Measurements from ENCODE around the gene ATP1A2.

ATP1A2 gene

GRCh38 chr1:160082926-160083325, 32.6 kb upstream of the ATP1A2 start:
- peaks cover 3% of the 10 kb centered on the region for H3K4me1 ChIP-seq (ENCODE audit: low read length)
- H3K4me2 ChIP-seq (ENCODE audit: low read length), result no peak overlapping the region
- H3K79me2 ChIP-seq (ENCODE audit: low read length), result no peaks in the 10 kb centered on the region
- H3K9me3 ChIP-seq (ENCODE audit: insufficient read depth, low read length), result no peaks in the 10 kb centered on the region
- no peak overlapping the region for H2AFZ ChIP-seq (ENCODE audit: low read depth, low read length)
- no peaks in the 10 kb centered on the region for H4K20me1 ChIP-seq (ENCODE audit: insufficient read depth, low read length)
- no peaks in the 10 kb centered on the region for H3K36me3 ChIP-seq (replicated peaks; ENCODE audit: low read depth, low read length)
- H3K4me3 ChIP-seq (ENCODE audit: low read length), result no peak overlapping the region
- no peak overlapping the region for H3K27ac ChIP-seq (ENCODE audit: low read length)
- TF ChIP-seq EZH2phosphoT487 (IDR thresholded peaks at IDR 0.05; ENCODE audit: low read depth), result no peak
- TF ChIP-seq CTCF (IDR thresholded peaks at IDR 0.05; ENCODE audit: low read depth, low read length), result no peak
- no peak overlapping the region for H3K9ac ChIP-seq (ENCODE audit: low read length)
- H3K27me3 ChIP-seq (ENCODE audit: low read depth, low read length), result peaks cover 31% of the 10 kb centered on the region

GRCh38 chr1:160083968-160084770, 31.4 kb upstream of the ATP1A2 start:
- H3K27ac ChIP-seq (ENCODE audit: low read length), result no peak overlapping the region
- H4K20me1 ChIP-seq (ENCODE audit: insufficient read depth, low read length), result no peaks in the 10 kb centered on the region
- no peak overlapping the region for H3K4me2 ChIP-seq (ENCODE audit: low read length)
- H3K79me2 ChIP-seq (ENCODE audit: low read length), result no peaks in the 10 kb centered on the region
- H3K36me3 ChIP-seq (replicated peaks; ENCODE audit: low read depth, low read length), result no peaks in the 10 kb centered on the region
- TF ChIP-seq CTCF (IDR thresholded peaks at IDR 0.05; ENCODE audit: low read depth, low read length) (peak; percentile 55), EZH2phosphoT487 (IDR thresholded peaks at IDR 0.05; ENCODE audit: low read depth) (no peak)
- no peak overlapping the region for H3K4me3 ChIP-seq (ENCODE audit: low read length)
- H3K9me3 ChIP-seq (ENCODE audit: insufficient read depth, low read length), result no peaks in the 10 kb centered on the region
- no peak overlapping the region for H2AFZ ChIP-seq (ENCODE audit: low read depth, low read length)
- peaks cover 27% of the 10 kb centered on the region for H3K27me3 ChIP-seq (ENCODE audit: low read depth, low read length)
- H3K4me1 ChIP-seq (ENCODE audit: low read length), result no peaks in the 10 kb centered on the region
- H3K9ac ChIP-seq (ENCODE audit: low read length), result no peak overlapping the region

- no peak for TF ChIP-seq EZH2phosphoT487 (IDR thresholded peaks at IDR 0.05; ENCODE audit: low read depth)
- H3K27ac ChIP-seq (ENCODE audit: low read length), result no peak overlapping the region
- no peaks in the 10 kb centered on the region for H3K9me3 ChIP-seq (ENCODE audit: insufficient read depth, low read length)
- H3K79me2 ChIP-seq (ENCODE audit: low read length), result no peaks in the 10 kb centered on the region
- H3K4me2 ChIP-seq (ENCODE audit: low read length), result no peak overlapping the region
- H2AFZ ChIP-seq (ENCODE audit: low read depth, low read length), result no peak overlapping the region
- H3K36me3 ChIP-seq (replicated peaks; ENCODE audit: low read depth, low read length), result no peaks in the 10 kb centered on the region
- H3K4me3 ChIP-seq (ENCODE audit: low read length), result no peak overlapping the region
- no peaks in the 10 kb centered on the region for H4K20me1 ChIP-seq (ENCODE audit: insufficient read depth, low read length)
- H3K4me1 ChIP-seq (ENCODE audit: low read length), result no peaks in the 10 kb centered on the region
- peaks cover 21% of the 10 kb centered on the region for H3K27me3 ChIP-seq (ENCODE audit: low read depth, low read length)
- H3K9ac ChIP-seq (ENCODE audit: low read length), result no peak overlapping the region
These were observed 30.7 kb upstream of the ATP1A2 start for GRCh38 chr1:160084771-160085321.

GRCh38 chr1:160085686-160086455, 29.7 kb upstream of the ATP1A2 start:
- no peak overlapping the region for H3K9ac ChIP-seq (ENCODE audit: low read length)
- no peaks in the 10 kb centered on the region for H4K20me1 ChIP-seq (ENCODE audit: insufficient read depth, low read length)

More at GRCh38 chr1:160085686-160086455, 29.7 kb upstream of the ATP1A2 start:
- Histone ChIP-seq H3K4me1 (ENCODE audit: low read length) (no peaks in the 10 kb centered on the region), H2AFZ (ENCODE audit: low read depth, low read length) (no peak overlapping the region), H3K4me3 (ENCODE audit: low read length) (no peak overlapping the region), H3K27me3 (ENCODE audit: low read depth, low read length) (peaks cover 10% of the 10 kb centered on the region), H3K36me3 (replicated peaks; ENCODE audit: low read depth, low read length) (no peaks in the 10 kb centered on the region), H3K9me3 (ENCODE audit: insufficient read depth, low read length) (no peaks in the 10 kb centered on the region), H3K27ac (ENCODE audit: low read length) (no peak overlapping the region), H3K79me2 (ENCODE audit: low read length) (no peaks in the 10 kb centered on the region), H3K4me2 (ENCODE audit: low read length) (no peak overlapping the region)
- TF ChIP-seq CTCF (IDR thresholded peaks at IDR 0.05; ENCODE audit: low read depth, low read length) (peak; percentile 95), EZH2phosphoT487 (IDR thresholded peaks at IDR 0.05; ENCODE audit: low read depth) (no peak)

Data from OCI-LY3 (cell line).